CD4-positive, alpha-beta memory T cell (primary cell): ENCODE results near the gene RFLNA. TPM values are rescaled to one million over a fixed set of nuclear protein-coding genes. Genes with fewer than 3 reads are reported as not detected.
"Not testable (repeated sequence)": the region's sequence is repeated elsewhere in the genome, so short reads cannot be mapped to it uniquely, and the experiment has no call there.

ENCODE experiments used
- CTCF ChIA-PET: fragments of 350-600 bp; sonication (Branson Sonifier 250); formaldehyde crosslinking; loops from one replicate; lab custom pipeline; 2021; ENCODE audit warnings: inconsistent platforms; ENCODE audit not compliant: partially characterized antibody; lab: Charles Lee
- POLR2A ChIA-PET: fragments of 350-600 bp; sonication (Branson Sonifier 250); formaldehyde crosslinking; loops from one replicate; lab custom pipeline; 2021; ENCODE audit not compliant: partially characterized antibody; lab: Charles Lee
- DNase-seq, 5 donors: peaks; one replicate each; pipeline versions ENCODE4 v3.0.0 to v3.0.0-alpha.2; 2020 to 2022; ENCODE audit warnings: mixed read lengths in 1 of 5
- H3K27ac ChIP-seq: one replicate; pipeline ENCODE4 v1.7.0; 2013; ENCODE audit warnings: low read depth, low read length
- H3K27me3 ChIP-seq: 2 replicates; pipeline ENCODE4 v1.7.0; 2013; ENCODE audit warnings: mild to moderate bottlenecking, low read length, moderate library complexity; ENCODE audit not compliant: insufficient read depth
- H3K36me3 ChIP-seq: 2 replicates; pipeline ENCODE4 v1.7.0; 2013; ENCODE audit warnings: mild to moderate bottlenecking, low read length, moderate library complexity; ENCODE audit not compliant: insufficient read depth
- H3K4me1 ChIP-seq: 2 replicates; pipeline ENCODE4 v1.7.0; 2013; ENCODE audit warnings: mild to moderate bottlenecking, low read length, moderate library complexity; ENCODE audit not compliant: insufficient read depth
- H3K4me3 ChIP-seq, 2 donors: one replicate each; pipeline ENCODE4 v1.7.0; 2013; ENCODE audit warnings: low read length in 2 of 2, mild to moderate bottlenecking in 1 of 2
- H3K9me3 ChIP-seq, 2 donors: one replicate each; pipeline ENCODE4 v1.7.0; 2013; ENCODE audit warnings: low read length in 2 of 2, control low read depth in 1 of 2; ENCODE audit not compliant: control insufficient read depth in 1 of 2
- H3K27ac Mint-ChIP-seq, 7 donors: one replicate each; pipeline ENCODE4 v1.8.0; 2020 to 2021; ENCODE audit warnings: mixed read lengths in 7 of 7, mild to moderate bottlenecking in 6 of 7, inconsistent platforms in 3 of 7, moderate library complexity in 3 of 7
- H3K27me3 Mint-ChIP-seq, 2 donors: one replicate each; pipeline ENCODE4 v1.8.0; 2020 to 2021; ENCODE audit warnings: mixed read lengths in 2 of 2
- H3K36me3 Mint-ChIP-seq, 2 donors: one replicate each; pipeline ENCODE4 v1.8.0; 2020 to 2021; ENCODE audit warnings: mixed read lengths in 2 of 2, inconsistent platforms in 1 of 2, mild to moderate bottlenecking in 1 of 2
- H3K4me1 Mint-ChIP-seq, 4 donors: one replicate each; pipeline ENCODE4 v1.8.0; 2020 to 2021; ENCODE audit warnings: mixed read lengths in 4 of 4, mild to moderate bottlenecking in 1 of 4
- H3K4me3 Mint-ChIP-seq, 8 donors: one replicate each; pipeline ENCODE4 v1.8.0; 2020 to 2021; ENCODE audit warnings: mixed read lengths in 8 of 8, mild to moderate bottlenecking in 7 of 8, moderate library complexity in 6 of 8, inconsistent platforms in 3 of 8
- H3K9me3 Mint-ChIP-seq, 8 donors: one replicate each; pipeline ENCODE4 v1.8.0; 2020 to 2021; ENCODE audit warnings: mixed read lengths in 8 of 8, mild to moderate bottlenecking in 5 of 8, inconsistent platforms in 3 of 8, moderate library complexity in 1 of 8
- intact Hi-C: fragments of 100-400 bp; cut with micrococcal nuclease; formaldehyde crosslinking; loops from one replicate; pipeline ENCODE4 v1.15.1; 2023
- polyA plus RNA-seq, 2 donors: library from polyadenylated mRNA; unstranded; fragments of 300-500 nt; fragmentation: Illumina TruSeq; gene quantifications; one replicate each; pipeline ENCODE4 v1.2.3, GENCODE V29; 2021
- total RNA-seq, 2 experiments: library from RNA; stranded (reverse); gene quantifications; one replicate each; pipeline ENCODE4 v1.2.3, GENCODE V29; 2021

The RFLNA gene
- total and polyA plus RNA-seq, 4 experiments from 2014 or later, result not detected

GRCh38 chr12:124299628-124300388 is 4.9 kb downstream of the RFLNA start:
- DNase-seq, result no peak
- Histone ChIP-seq H3K4me1 (no peaks in the 10 kb centered on the region), H3K36me3 (no peaks in the 10 kb centered on the region), H3K27me3 (peaks cover 16% of the 10 kb centered on the region), H3K27ac (no peak overlapping the region), H3K4me3 (no peak overlapping the region), H3K9me3 (no peaks in the 10 kb centered on the region)
- ChIA-PET CTCF (interaction anchor here (1.4 kb wide), 1 partner anchor 472 kb away, joined by 3 read pairs; no protein-coding TSS in a partner anchor), POLR2A (no interaction called here)
- Mint-ChIP-seq H3K9me3 (peaks cover 0 to 3% (median 0%) of the 10 kb centered on the region in 8 donors), H3K4me3 (no peak overlapping the region), H3K27me3 (peaks cover 14% of the 10 kb centered on the region in 2 donors), H3K4me1 (peaks cover 0 to 3% (median 1%) of the 10 kb centered on the region in 4 donors), H3K27ac (no peak overlapping the region), H3K36me3 (no peaks in the 10 kb centered on the region)
- intact Hi-C loops, result no loop called here

GRCh38 chr12:124300657-124301056 is 5.8 kb downstream of the RFLNA start:
- CTCF ChIA-PET, result interaction anchor here (0.7 kb wide), 1 partner anchor 471 kb away, joined by 3 read pairs; no protein-coding TSS in a partner anchor

GRCh38 chr12:124301084-124301654 is 6.3 kb downstream of the RFLNA start:
- Mint-ChIP-seq H3K4me3 (no peak overlapping the region), H3K9me3 (peaks cover 0 to 3% (median 0%) of the 10 kb centered on the region in 8 donors), H3K4me1 (peaks cover 0 to 3% (median 1%) of the 10 kb centered on the region in 4 donors), H3K36me3 (no peaks in the 10 kb centered on the region), H3K27ac (no peak overlapping the region), H3K27me3 (peaks cover 12 to 14% of the 10 kb centered on the region in 2 donors)
- intact Hi-C loops, result no loop called here
- Histone ChIP-seq H3K4me1 (no peaks in the 10 kb centered on the region), H3K36me3 (no peaks in the 10 kb centered on the region), H3K27ac (no peak overlapping the region), H3K4me3 (no peak overlapping the region), H3K9me3 (no peaks in the 10 kb centered on the region), H3K27me3 (peaks cover 12% of the 10 kb centered on the region)
- ChIA-PET POLR2A (no interaction called here), CTCF (interaction anchor here (0.7 kb wide), 1 partner anchor 470 kb away, joined by 3 read pairs; no protein-coding TSS in a partner anchor)
- DNase-seq, result no peak

More at GRCh38 chr12:124300657-124301056, 5.8 kb downstream of the RFLNA start:
- H3K36me3 ChIP-seq, DNase-seq, H3K4me1 Mint-ChIP-seq, intact Hi-C loops, H3K9me3 ChIP-seq, H3K9me3 Mint-ChIP-seq, H3K27ac Mint-ChIP-seq, POLR2A ChIA-PET, H3K27ac ChIP-seq, H3K4me1 ChIP-seq, H3K4me3 Mint-ChIP-seq, H3K4me3 ChIP-seq, H3K36me3 Mint-ChIP-seq: not testable (repeated sequence)
- H3K27me3 Mint-ChIP-seq, result peaks cover 14% of the 10 kb centered on the region in 2 donors
- peaks cover 16% of the 10 kb centered on the region for H3K27me3 ChIP-seq

GRCh38 chr12:124302241-124302806 is 7.4 kb downstream of the RFLNA start:
- H3K4me1 ChIP-seq, result no peaks in the 10 kb centered on the region
- Mint-ChIP-seq H3K36me3 (no peaks in the 10 kb centered on the region), H3K9me3 (no peaks in the 10 kb centered on the region), H3K27me3 (peaks cover 6 to 7% of the 10 kb centered on the region in 2 donors), H3K4me1 (peaks cover 0 to under 1% (median 0%) of the 10 kb centered on the region in 4 donors), H3K27ac (no peak overlapping the region), H3K4me3 (no peak overlapping the region)
- intact Hi-C loops, result no loop called here
- no peaks in the 10 kb centered on the region for H3K9me3 ChIP-seq
- H3K27ac ChIP-seq, result no peak overlapping the region
- no peak for DNase-seq
- ChIA-PET CTCF (no interaction called here), POLR2A (no interaction called here)
- H3K27me3 ChIP-seq, result peaks cover under 1% of the 10 kb centered on the region
- no peak overlapping the region for H3K4me3 ChIP-seq
- H3K36me3 ChIP-seq, result no peaks in the 10 kb centered on the region

- Histone ChIP-seq H3K27me3 (no peaks in the 10 kb centered on the region), H3K27ac (no peak overlapping the region), H3K4me1 (no peaks in the 10 kb centered on the region), H3K9me3 (no peaks in the 10 kb centered on the region), H3K36me3 (no peaks in the 10 kb centered on the region), H3K4me3 (no peak overlapping the region)
- DNase-seq, result no peak
- H3K9me3 Mint-ChIP-seq, result no peaks in the 10 kb centered on the region
- no peak overlapping the region for H3K4me3 Mint-ChIP-seq
- intact Hi-C loops, result no loop called here
- ChIA-PET CTCF (no interaction called here), POLR2A (no interaction called here)
- H3K27ac Mint-ChIP-seq, result no peak overlapping the region
- no peaks in the 10 kb centered on the region for H3K4me1 Mint-ChIP-seq
- peaks cover 3 to 6% of the 10 kb centered on the region in 2 donors for H3K27me3 Mint-ChIP-seq
- no peaks in the 10 kb centered on the region for H3K36me3 Mint-ChIP-seq
Measured at GRCh38 chr12:124302807-124303578, 8.1 kb downstream of the RFLNA start.

- ChIA-PET CTCF (no interaction called here), POLR2A (no interaction called here)
- Mint-ChIP-seq H3K9me3 (no peaks in the 10 kb centered on the region), H3K27ac (no peak overlapping the region), H3K4me3 (no peak overlapping the region), H3K4me1 (no peaks in the 10 kb centered on the region), H3K27me3 (peaks cover 3% of the 10 kb centered on the region in 2 donors), H3K36me3 (no peaks in the 10 kb centered on the region)
- DNase-seq, result no peak
- H3K9me3 ChIP-seq, result no peaks in the 10 kb centered on the region
- H3K27ac ChIP-seq, result no peak overlapping the region
- intact Hi-C loops, result no loop called here
- no peaks in the 10 kb centered on the region for H3K27me3 ChIP-seq
- no peaks in the 10 kb centered on the region for H3K4me1 ChIP-seq
- H3K4me3 ChIP-seq, result no peak overlapping the region
- H3K36me3 ChIP-seq, result no peaks in the 10 kb centered on the region
Measured at GRCh38 chr12:124303579-124304313, 8.9 kb downstream of the RFLNA start.
